B cell (primary cell): ENCODE measurements around the gene PSD. TPM values are rescaled to one million over a fixed set of nuclear protein-coding genes. Genes with fewer than 3 reads are reported as not detected.

Experiments used
- ATAC-seq: fragments of 200-7000 bp; cut with Tn5 transposase; one replicate; pipeline ENCODE4 v1.10.0; 2021; ENCODE audit warnings: low read depth, mild to moderate bottlenecking, moderate number of reproducible peaks, moderate library complexity
- CTCF ChIA-PET: fragments of 350-600 bp; sonication (Branson Sonifier 250); formaldehyde crosslinking; loops from one replicate; lab custom pipeline; 2021; ENCODE audit warnings: antibody characterized with exemption, inconsistent platforms; lab: Charles Lee
- POLR2A ChIA-PET: fragments of 350-600 bp; sonication (Branson Sonifier 250); formaldehyde crosslinking; loops from one replicate; lab custom pipeline; 2021; ENCODE audit warnings: antibody characterized with exemption; lab: Charles Lee
- DNase-seq: peaks from one replicate; pipeline ENCODE4 v3.0.0; 2013
- H2AFZ ChIP-seq: 2 replicates; pipeline ENCODE4 v1.6.1; 2012; ENCODE audit warnings: mild to moderate bottlenecking, low read depth, low read length; ENCODE audit not compliant: insufficient read depth, poor library complexity, severe bottlenecking
- H3K27ac ChIP-seq, 2 donors: 1 replicate in 1 of 2; 2 replicates in 1 of 2; pipeline ENCODE4 v1.5.1; 2012 to 2013; ENCODE audit warnings: low read length in 2 of 2, mild to moderate bottlenecking in 2 of 2, moderate library complexity in 1 of 2
- H3K27me3 ChIP-seq, 4 experiments: fragments of 200-600 bp in 1 of 4; sonication (generic) in 1 of 4; replicated peaks in 1 of 4; 1 replicate in 2 of 4; 2 replicates in 2 of 4; pipeline versions ENCODE4 v1.6.1 to v1.7.0; 2013 to 2016; ENCODE audit warnings: low read length in 3 of 4, mild to moderate bottlenecking in 2 of 4, mixed read lengths in 1 of 4, moderate library complexity in 1 of 4; ENCODE audit not compliant: insufficient read depth in 4 of 4, control insufficient read depth in 3 of 4; ENCODE audit errors: control extremely low read depth in 1 of 4
- H3K36me3 ChIP-seq, 2 experiments: replicated peaks in 1 of 2; 1 replicate in 1 of 2; 2 replicates in 1 of 2; pipeline versions ENCODE4 v1.6.1 to v1.7.1; 2013; ENCODE audit warnings: low read length in 1 of 2; ENCODE audit not compliant: insufficient read depth in 2 of 2, control insufficient read depth in 1 of 2; ENCODE audit errors: control extremely low read depth in 1 of 2, extremely low read depth in 1 of 2
- H3K4me1 ChIP-seq, 2 donors: fragments of 200-600 bp in 1 of 2; sonication (generic) in 1 of 2; 1 replicate in 1 of 2; 2 replicates in 1 of 2; pipeline versions ENCODE4 v1.5.1 to v1.6.1; 2013 to 2017; ENCODE audit warnings: low read length in 2 of 2; ENCODE audit not compliant: control insufficient read depth in 2 of 2, insufficient read depth in 2 of 2
- H3K4me2 ChIP-seq: replicated peaks from 2 replicates; pipeline ENCODE3; 2012; ENCODE audit warnings: mild to moderate bottlenecking, low read depth, low read length; ENCODE audit not compliant: poor library complexity, severe bottlenecking
- H3K4me3 ChIP-seq, 5 experiments: fragments of 200-600 bp in 1 of 5; sonication (generic) in 1 of 5; 1 replicate in 3 of 5; 2 replicates in 2 of 5; pipeline versions ENCODE4 v1.5.1 to v1.7.0; 2011 to 2016; ENCODE audit warnings: low read length in 4 of 5, mild to moderate bottlenecking in 4 of 5, low read depth in 2 of 5, control low read depth in 1 of 5, moderate library complexity in 1 of 5; ENCODE audit not compliant: insufficient read depth in 1 of 5; ENCODE audit errors: control extremely low read depth in 1 of 5, extremely low read depth in 1 of 5
- H3K79me2 ChIP-seq: fragments of 200-600 bp; sonication (generic); one replicate; pipeline ENCODE4 v1.6.0; 2016; ENCODE audit warnings: low read length; ENCODE audit not compliant: control insufficient read depth, insufficient read depth
- H3K9ac ChIP-seq: fragments of 200-600 bp; sonication (generic); 2 replicates; pipeline ENCODE4 v1.6.1; 2017; ENCODE audit warnings: mild to moderate bottlenecking, low read length, moderate library complexity
- H3K9me3 ChIP-seq, 3 donors: one replicate each; pipeline versions ENCODE4 v1.6.1 to v1.7.1; 2013; ENCODE audit warnings: low read length in 2 of 3; ENCODE audit not compliant: control insufficient read depth in 2 of 3, insufficient read depth in 1 of 3; ENCODE audit errors: control extremely low read depth in 1 of 3
- H4K20me1 ChIP-seq: 2 replicates; pipeline ENCODE4 v1.6.0; 2012; ENCODE audit warnings: mild to moderate bottlenecking, low read length; ENCODE audit not compliant: insufficient read depth, control insufficient read depth, poor library complexity, severe bottlenecking
- H3K27ac Mint-ChIP-seq: one replicate; pipeline ENCODE4 v1.8.0; 2021; ENCODE audit warnings: mixed read lengths
- H3K27me3 Mint-ChIP-seq: one replicate; pipeline ENCODE4 v1.8.0; 2021; ENCODE audit warnings: mixed read lengths
- H3K4me1 Mint-ChIP-seq: one replicate; pipeline ENCODE4 v1.8.0; 2021; ENCODE audit warnings: mixed read lengths
- H3K4me3 Mint-ChIP-seq: one replicate; pipeline ENCODE4 v1.8.0; 2021; ENCODE audit warnings: mixed read lengths
- H3K9me3 Mint-ChIP-seq: one replicate; pipeline ENCODE4 v1.8.0; 2022; ENCODE audit warnings: mixed read lengths; ENCODE audit not compliant: insufficient read depth
- EZH2 ChIP-seq: IDR thresholded peaks from 2 replicates; pipeline ENCODE4 v1.6.1; 2012; ENCODE audit warnings: borderline replicate concordance, low read depth, mild to moderate bottlenecking, moderate library complexity, low read length; ENCODE audit not compliant: insufficient read depth, poor library complexity, severe bottlenecking
- WGBS: methylation state at CpG from one replicate; pipeline ENCODE4 v1.1.5; 2013; ENCODE audit warnings: missing lambda C conversion rate; ENCODE audit not compliant: insufficient coverage; 5-methylcytosine and 5-hydroxymethylcytosine counted together
- intact Hi-C: fragments of 100-400 bp; cut with micrococcal nuclease; formaldehyde crosslinking; loops from one replicate; pipeline ENCODE4 v1.10.0; 2022
- polyA plus RNA-seq: library from polyadenylated mRNA; depleted of rRNA; stranded (reverse); fragments of >200 nt; gene quantifications from 2 replicates; pipeline ENCODE4 v1.2.3, GENCODE V29; 2012
- total RNA-seq, 2 donors: library from RNA; stranded (reverse); fragments of 120-200 nt in 1 of 2; gene quantifications; 1 replicate in 1 of 2; 2 replicates in 1 of 2; pipeline versions ENCODE4 v1.2.3 to v1.2.4, GENCODE V29; 2013 to 2022
- TF ChIP-seq, protein P1 (sequence below): fragments of 200-600 bp; IDR thresholded peaks from one replicate; pipeline ENCODE4 v1.8.0; 2022; ENCODE audit warnings: antibody characterized with exemption, mild to moderate bottlenecking

Gene PSD
- total and polyA plus RNA-seq, 2 donors (not counting 1 experiment from before 2014, with no cell fraction given), result 0.52 to 0.81 TPM

DNA sequence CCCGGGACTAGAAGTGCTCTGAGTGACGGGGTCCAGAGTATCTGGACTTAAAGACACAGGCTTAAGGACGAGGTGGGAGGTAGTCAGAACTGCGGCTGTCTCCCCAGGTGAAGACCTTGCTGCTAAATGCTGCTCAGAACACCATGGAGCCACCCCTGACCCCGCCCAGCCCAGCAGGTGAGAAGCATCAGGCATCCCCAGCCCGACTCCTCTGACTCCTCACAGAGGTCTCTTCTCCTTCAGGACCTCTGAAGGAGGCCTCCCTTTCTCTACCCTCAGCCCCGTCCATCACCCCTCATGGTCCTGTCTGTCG is 17.3 kb downstream of the PSD start:
- Histone ChIP-seq H3K9ac (no peak overlapping the region), H3K79me2 (peaks cover 30% of the 10 kb centered on the region), H3K4me1 (peaks cover 33 to 41% of the 10 kb centered on the region in 2 donors), H4K20me1 (peaks cover 83% of the 10 kb centered on the region), H3K4me2 (no peak overlapping the region), H3K27ac (no peak overlapping the region), H3K9me3 (no peaks in the 10 kb centered on the region), H3K36me3 (peaks cover 0 to 55% of the 10 kb centered on the region in 2 experiments), H3K4me3 (no peak overlapping the region), H3K27me3 (no peaks in the 10 kb centered on the region), H2AFZ (no peak overlapping the region)
- Mint-ChIP-seq H3K4me1 (peaks cover 44% of the 10 kb centered on the region), H3K4me3 (no peak overlapping the region), H3K27me3 (no peaks in the 10 kb centered on the region), H3K9me3 (no peaks in the 10 kb centered on the region), H3K27ac (peak overlapping the region; percentile 63)
- ATAC-seq (no peak), DNase-seq (peak; percentile 46)
- no peak for TF ChIP-seq EZH2
- TF ChIP-seq, protein P1, sequence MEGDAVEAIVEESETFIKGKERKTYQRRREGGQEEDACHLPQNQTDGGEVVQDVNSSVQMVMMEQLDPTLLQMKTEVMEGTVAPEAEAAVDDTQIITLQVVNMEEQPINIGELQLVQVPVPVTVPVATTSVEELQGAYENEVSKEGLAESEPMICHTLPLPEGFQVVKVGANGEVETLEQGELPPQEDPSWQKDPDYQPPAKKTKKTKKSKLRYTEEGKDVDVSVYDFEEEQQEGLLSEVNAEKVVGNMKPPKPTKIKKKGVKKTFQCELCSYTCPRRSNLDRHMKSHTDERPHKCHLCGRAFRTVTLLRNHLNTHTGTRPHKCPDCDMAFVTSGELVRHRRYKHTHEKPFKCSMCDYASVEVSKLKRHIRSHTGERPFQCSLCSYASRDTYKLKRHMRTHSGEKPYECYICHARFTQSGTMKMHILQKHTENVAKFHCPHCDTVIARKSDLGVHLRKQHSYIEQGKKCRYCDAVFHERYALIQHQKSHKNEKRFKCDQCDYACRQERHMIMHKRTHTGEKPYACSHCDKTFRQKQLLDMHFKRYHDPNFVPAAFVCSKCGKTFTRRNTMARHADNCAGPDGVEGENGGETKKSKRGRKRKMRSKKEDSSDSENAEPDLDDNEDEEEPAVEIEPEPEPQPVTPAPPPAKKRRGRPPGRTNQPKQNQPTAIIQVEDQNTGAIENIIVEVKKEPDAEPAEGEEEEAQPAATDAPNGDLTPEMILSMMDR, result no peak
- CTCF ChIA-PET, result interaction anchor here (3.5 to 7.1 kb wide), 4 partner anchors 10 to 171 kb away, joined by 16 to 35 read pairs (median 31); partner anchors contain the start of gene FBXL15
- intact Hi-C loops, result no loop called here
- POLR2A ChIA-PET, result interaction anchor here (1.2 kb wide), 1 partner anchor 9 kb away, joined by 3 read pairs; no protein-coding TSS in a partner anchor
- 96% methylated on average over 7 of the region's 8 CpGs for WGBS

DNA sequence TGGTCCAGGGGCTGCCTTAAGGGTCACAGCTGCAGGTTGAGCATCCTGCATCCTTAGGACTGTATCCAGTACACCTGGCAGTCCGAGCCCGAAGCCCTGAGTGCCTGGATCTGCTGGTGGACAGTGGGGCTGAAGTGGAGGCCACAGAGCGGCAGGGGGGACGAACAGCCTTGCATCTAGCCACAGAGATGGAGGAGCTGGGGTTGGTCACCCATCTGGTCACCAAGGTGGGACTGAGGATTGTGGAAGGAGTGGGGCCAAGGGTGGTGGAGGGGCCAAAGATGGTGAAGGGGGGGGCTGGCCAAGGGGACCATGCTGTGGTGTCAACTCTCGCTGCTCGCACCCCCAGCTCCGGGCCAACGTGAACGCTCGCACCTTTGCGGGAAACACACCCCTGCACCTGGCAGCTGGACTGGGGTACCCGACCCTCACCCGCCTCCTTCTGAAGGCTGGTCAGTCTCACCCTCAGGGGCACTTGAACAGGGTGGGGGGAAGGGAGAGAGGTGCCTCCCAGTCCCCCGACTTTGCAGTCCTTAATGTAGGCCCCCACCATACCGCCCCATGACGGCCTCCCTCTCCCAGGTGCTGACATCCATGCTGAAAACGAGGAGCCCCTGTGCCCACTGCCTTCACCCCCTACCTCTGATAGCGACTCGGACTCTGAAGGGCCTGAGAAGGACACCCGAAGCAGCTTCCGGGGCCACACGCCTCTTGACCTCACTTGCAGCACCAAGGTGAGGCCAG is 17.8 kb downstream of the PSD start:
- DNase-seq (peak; percentile 33), ATAC-seq (no peak)
- H3K36me3 ChIP-seq, result peaks cover 0 to 56% of the 10 kb centered on the region in 2 experiments
- H3K4me2 ChIP-seq, result no peak overlapping the region
- Mint-ChIP-seq H3K4me3 (peak overlapping the region; percentile 13), H3K9me3 (no peaks in the 10 kb centered on the region), H3K27ac (no peak overlapping the region), H3K27me3 (no peaks in the 10 kb centered on the region), H3K4me1 (peaks cover 46% of the 10 kb centered on the region)
- intact Hi-C loops, result no loop called here
- no peak for TF ChIP-seq EZH2
- TF ChIP-seq, protein P1, result no peak
- peaks cover 35% of the 10 kb centered on the region for H3K79me2 ChIP-seq
- no peaks in the 10 kb centered on the region for H3K9me3 ChIP-seq
- H3K4me1 ChIP-seq, result peaks cover 36 to 46% of the 10 kb centered on the region in 2 donors
- no peak overlapping the region for H3K27ac ChIP-seq
- peaks cover 88% of the 10 kb centered on the region for H4K20me1 ChIP-seq
- ChIA-PET POLR2A (interaction anchor here (0.6 to 1.6 kb wide), 3 partner anchors 9 to 246 kb away, joined by 3 to 6 read pairs (median 3); no protein-coding TSS in a partner anchor), CTCF (interaction anchor here (1.1 to 8.8 kb wide), 9 partner anchors 11 to 170 kb away, joined by 4 to 108 read pairs (median 18); partner anchors contain the start of genes C10orf95 and FBXL15)
- H3K4me3 ChIP-seq, result no peak overlapping the region
- 97% methylated on average over 13 of the region's 22 CpGs for WGBS
- no peak overlapping the region for H2AFZ ChIP-seq
- no peaks in the 10 kb centered on the region for H3K27me3 ChIP-seq
- H3K9ac ChIP-seq, result no peak overlapping the region
